ENCODE results near the gene OBSCN.

OBSCN gene

DNA sequence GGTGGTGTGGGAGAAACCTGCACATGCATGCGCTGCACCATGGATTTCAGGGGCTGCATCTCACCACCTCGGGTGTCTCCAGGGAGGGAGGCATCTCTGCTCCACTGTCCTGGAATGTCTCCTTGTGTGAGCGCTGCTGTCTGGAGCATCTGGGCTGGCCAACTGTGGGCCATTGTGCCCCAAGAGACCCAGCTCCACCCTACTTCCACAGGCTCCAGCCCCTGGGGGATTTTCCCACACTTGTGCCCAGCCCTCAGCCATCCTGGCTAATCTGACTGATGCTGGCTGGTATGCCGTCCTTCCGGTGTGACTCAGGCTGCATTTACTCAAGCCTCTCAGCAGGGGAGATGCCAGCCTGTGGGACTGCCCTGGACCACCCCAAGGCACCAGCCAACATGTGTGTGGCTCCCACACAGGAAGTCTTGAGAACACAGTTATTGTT lies 136.8 kb downstream of the OBSCN start:
- DNase-seq, result no peak

DNA sequence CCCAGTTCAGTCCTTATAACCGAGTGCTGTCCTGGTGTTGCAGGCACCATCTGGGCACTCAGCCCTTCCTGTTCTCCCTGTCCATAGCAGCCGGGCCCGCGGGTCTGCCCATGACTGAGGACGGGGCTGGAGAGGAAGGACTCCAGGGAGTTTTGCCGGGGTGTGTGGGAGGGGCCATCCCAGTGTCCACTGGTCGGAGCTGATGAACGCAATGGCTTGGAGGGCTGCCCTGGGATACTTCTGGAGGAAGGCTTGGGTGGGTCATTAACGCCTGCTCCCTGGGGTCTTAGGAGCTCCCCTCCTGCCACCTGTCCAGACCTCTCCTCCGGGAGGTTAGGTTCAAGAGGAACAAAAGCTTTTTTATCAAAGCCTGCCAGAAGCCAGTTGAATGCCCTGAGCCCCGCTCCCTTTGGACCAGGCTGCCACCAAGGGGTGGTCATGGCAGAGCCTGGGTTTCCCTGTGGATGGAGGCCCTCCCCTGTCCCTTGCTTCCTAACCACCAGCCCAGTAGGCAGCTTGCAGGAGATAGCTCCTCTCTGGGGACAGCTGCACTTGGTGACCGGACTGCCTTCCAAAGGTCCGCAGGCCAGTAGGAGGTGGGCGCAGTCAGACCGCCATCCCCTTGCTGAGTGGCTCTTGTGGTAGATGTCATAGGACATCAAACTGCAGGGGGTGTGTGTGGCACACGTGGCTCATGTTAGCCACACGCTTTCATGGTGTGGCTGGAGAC lies 137.5 kb downstream of the OBSCN start:
- DNase-seq, result no peak

DNA sequence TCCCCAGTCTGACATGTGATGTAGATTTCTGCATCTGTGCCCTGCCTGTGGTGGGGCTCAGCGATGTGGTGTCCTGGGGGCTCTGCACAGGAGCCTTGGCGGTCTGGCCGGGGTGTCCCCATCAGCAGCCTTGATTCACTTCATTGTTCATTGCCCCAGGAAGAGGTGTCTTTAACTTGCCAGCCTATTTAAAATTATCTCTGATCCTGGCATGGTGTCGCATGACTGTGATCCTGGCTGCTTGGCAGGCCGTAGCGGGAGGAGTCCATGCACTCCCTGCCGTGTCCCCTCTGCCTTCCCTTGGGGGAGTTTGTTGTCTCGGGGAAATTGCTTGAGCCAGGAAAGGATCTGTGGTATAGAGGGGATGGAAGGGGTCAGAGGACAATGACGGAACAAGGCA lies 138.9 kb downstream of the OBSCN start:
- DNase-seq, result no peak

DNA sequence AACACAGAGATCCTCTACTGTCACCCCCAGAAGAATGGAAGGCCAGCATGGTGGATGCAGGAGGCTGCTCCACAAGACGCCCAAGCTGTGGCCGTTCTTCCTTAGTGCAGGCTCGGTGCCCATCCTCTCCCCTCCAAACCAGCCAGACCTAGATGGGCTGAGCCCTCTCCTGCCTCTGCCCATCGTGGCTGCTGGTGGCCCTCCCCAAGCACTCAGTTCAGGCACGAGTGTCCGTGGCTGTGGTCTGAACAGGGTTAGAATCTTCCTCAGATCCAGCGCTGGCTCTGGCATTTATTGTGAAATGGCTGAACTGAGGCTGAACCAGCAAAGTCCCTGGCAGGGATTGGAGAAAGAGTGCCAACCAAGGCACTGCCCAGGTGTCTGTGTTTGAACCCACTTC lies 139.3 kb downstream of the OBSCN start:
- no peak for DNase-seq

DNA sequence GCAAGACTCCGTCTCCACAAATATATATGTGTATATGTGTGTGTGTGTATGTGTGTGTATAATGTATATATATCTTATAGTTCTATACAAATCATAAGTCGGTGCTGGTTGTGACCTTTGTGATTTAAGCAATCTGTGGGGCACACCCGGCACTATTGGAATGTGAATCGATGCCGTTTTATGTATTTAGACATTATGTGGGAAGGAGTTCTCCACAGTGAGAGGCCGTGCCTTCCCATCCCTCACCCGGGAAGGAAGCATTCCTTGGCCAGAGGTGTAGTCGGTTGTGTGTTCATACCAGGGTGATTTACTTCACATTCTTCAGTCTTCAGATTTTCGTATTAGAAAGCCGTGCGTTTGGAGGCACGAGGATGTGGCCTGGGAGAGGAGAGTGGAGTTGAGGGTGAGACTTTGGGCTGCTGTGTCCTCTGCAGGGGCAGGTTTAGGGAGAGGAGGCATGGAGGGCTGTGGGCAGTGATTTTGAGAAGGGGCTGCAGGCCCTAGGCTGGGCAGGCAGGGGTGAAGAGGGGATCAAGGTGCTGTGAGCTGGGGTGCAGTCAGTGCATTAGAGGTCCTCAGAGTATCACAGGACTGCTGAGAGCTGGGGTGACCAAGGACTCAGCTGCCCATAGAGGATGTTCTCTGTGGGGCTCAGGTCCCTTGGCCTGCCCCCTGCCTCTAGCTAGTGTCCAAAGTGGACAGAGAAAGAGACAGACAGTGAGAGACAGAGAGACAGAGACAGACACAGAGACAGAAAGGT lies 141.0 kb downstream of the OBSCN start:
- DNase-seq, result no peak

DNA sequence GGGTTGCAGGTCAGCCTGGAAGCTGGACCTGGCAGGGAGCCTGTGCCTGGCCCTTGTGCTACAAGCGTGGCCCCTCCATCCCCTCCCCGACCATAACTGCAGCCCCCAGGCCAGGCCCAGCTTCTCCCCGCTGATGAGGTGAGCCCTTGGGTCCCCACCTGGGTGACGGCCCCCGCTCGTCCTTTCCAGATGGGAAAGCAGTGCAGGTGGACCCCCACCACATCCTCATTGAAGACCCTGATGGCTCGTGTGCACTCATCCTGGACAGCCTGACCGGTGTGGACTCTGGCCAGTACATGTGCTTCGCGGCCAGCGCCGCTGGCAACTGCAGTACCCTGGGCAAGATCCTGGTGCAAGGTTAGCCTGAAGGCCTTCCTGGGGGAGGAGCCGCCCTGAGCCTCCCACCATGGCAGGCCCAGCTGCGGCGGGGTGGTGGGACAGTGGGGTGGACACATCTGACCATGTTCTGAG lies 141.9 kb downstream of the OBSCN start:
- no peak for DNase-seq

DNA sequence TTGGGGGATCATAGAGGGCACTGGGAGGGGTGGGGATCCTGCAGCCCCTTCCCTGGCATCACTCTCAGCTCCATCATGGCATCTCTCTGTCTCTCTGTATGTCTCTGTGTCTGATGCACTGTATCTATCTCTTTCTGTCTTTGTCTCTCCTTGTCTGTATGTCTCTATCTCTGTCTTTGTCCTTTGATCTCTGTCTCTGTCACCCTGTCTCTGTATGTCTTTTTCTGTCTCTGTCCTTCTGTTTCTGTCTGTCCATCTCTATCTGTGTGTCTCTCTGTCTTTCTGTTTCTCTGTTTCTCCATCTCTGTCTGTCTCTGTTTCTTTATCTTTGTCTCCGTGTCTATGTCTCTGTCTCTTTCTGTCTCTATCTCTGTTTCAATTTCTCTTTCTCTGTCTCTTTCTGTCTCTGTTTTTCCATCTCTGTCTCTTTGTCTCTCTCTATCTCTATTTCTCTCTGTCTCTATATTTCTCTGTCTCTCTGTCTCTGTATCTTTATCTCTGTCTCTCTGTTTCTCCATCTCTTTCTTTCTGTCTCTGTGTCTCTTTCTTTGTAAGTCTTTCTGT lies 142.4 kb downstream of the OBSCN start:
- no peak for DNase-seq

DNA sequence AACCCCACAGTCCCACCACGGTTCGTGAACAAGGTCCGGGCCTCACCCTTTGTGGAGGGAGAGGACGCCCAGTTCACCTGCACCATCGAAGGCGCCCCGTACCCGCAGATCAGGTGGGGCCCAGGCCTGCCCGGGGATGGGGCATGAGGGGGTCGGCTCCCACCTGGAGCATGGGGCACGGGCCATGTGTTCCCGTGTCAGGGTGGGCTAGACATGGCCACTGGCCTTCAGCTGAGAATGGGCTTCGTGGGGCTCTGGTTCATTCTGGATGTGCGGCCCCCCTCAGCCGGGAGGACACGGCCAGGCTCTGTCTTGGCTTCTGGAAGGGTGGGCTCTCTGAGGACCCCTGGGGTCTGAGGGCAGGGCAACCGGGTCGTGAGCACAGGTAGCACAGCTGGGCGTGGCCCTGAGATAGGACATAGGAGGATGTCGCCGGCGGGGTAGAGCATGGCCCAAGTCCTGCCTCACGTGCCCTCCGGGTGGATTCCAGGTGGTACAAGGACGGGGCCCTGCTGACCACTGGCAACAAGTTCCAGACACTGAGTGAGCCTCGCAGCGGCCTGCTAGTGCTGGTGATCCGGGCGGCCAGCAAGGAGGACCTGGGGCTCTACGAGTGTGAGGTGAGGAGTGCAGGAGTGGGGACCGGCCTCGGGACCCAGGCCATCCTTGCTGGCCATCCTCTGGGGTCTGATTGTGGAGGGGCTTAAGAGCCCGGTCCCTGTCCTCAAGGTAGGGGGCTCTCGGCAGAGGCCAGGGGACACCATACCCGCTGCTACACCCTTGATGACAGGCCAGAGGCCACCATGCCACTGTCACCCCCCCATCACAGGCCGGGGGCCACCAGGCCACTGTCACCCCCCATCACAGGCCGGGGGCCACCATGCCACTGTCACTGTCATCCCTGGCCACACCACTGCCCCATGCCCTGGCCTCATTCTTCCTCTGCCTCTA lies 143.3 kb downstream of the OBSCN start:
- DNase-seq, result no peak

DNA sequence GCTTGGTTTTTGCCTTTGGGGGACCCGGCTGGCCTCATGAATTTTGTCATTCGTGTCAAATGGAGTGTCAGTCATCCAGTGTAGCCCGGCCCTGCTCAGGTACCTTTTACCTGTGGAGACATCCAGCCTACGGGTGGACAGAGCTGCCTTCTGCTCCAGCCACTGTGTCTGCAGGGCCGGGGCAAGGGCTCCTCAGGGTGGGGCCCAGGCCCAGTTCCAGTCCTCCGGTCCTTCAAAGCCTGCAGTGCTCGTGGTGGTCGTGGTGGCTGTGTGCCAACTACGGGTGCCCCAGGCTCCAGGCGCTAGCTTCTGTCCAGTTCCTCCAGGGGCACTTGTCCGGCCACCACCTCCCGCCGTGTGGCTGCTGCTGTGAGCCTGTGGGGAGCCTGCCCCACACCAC lies 144.0 kb downstream of the OBSCN start:
- no peak for DNase-seq

DNA sequence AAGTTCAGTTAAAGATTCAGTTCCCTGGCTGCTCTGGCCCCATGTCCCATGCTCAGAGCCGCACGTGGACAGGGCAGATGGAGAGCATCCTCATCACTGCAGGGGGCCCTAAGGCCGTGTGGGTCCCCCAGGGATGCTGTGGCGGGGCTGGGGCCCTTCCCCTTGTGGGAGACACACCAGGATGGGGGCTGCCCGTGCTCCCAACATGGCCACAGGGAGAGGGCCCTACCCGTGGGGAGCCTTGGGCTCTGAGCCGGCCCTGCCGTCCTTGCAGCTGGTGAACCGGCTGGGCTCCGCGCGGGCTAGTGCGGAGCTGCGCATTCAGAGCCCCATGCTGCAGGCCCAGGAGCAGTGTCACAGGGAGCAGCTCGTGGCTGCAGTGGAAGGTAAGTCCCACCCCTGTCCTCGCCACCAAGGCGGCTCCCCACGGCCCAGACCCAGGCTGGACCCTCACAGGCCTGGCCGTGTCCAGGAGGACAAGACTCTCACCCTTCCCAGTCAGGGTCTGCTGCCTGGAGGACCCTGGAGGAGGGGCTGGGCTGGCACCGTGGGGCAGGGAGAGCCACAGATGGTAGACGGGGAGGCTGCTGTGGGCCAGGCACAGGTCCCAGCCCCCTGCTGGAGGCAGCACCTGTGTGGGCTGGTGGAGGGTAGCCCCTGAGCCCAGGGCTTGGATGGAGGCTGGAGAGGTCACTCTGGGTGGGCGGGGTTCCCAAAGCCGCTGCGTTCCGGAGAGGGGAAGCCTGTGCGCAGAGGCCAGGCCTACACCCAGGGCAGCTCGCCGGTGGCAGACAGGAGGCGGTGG lies 145.0 kb downstream of the OBSCN start:
- no peak for DNase-seq

DNA sequence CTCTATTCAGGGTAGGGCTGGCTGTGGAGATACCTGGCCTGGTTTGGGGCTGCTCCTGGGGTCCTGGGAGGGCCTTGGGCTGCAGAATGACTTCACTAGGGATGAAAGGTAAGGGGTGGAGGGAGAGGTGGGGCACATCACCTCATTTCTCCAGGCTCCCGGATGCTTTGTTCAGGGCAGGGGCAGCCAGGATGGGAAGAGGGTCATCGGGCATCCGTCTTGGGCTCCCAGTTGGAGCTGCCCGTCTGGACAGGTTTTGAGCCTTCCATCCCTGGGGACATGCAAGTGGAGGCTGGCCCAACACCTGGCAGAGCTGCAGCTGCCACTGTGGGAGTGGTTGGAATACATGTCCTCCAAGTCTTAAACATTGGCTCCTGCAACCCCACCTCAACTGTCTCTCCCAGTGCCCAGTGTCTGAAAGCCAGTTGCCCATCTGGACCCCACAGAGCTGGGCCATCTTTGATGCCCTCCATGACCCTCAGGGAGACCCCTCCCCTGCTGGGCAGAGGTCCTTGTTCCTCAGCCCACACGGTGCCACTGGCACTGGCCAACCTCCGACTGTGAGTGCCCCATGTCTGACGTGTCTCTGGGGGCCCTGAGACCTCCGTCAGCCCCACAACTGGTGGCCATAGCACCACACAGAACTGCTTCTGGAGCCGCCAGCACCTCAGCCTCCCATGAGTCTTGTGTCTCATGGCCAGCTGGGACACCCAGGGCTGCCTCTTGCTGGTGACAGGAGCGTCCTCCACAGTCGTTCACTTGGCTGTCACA lies 145.9 kb downstream of the OBSCN start:
- no peak for DNase-seq

DNA sequence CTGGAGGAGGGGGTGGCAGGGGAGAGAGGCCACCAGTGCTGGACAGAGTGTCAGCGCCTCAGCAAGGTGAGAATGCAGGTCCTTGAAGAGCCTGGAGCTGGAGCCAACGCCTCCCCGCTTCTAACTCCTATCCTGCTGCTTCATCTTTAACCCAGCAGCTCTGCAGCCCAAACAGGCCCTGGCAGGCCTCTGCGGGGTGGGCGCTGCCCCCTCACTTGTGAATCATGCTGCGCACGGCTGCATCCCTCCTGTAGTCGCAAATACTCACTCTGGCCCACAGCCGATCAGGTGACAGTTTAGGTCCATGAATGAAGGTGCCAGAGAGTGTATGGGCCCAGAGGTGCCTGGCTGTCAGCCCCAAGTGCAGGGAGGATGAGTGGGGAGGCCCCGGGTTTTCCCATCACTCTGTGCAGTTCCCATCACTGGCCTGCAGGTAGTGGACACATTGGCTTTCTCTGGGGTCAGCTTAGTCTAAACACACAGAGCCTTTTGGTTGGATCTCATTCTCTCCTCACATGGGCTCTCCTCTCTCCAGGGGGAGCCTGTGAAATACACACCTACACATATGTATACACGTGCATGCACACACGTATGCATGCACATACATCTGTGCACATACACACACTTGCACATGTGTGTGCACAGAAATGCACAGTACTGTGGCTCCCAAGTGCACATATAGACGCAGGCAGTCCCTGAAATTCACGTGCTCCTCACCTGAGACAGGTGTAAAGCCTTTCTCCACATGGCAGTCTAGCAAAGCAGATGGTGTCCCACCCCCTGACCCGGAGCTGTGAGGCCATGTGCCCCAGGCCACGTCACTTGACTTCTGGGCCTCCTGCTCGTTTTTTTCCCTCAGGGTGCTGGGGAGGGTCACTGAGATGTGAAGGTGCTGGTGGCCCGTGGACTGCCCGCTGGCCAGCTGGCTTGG lies 146.8 kb downstream of the OBSCN start:
- no peak for DNase-seq

DNA sequence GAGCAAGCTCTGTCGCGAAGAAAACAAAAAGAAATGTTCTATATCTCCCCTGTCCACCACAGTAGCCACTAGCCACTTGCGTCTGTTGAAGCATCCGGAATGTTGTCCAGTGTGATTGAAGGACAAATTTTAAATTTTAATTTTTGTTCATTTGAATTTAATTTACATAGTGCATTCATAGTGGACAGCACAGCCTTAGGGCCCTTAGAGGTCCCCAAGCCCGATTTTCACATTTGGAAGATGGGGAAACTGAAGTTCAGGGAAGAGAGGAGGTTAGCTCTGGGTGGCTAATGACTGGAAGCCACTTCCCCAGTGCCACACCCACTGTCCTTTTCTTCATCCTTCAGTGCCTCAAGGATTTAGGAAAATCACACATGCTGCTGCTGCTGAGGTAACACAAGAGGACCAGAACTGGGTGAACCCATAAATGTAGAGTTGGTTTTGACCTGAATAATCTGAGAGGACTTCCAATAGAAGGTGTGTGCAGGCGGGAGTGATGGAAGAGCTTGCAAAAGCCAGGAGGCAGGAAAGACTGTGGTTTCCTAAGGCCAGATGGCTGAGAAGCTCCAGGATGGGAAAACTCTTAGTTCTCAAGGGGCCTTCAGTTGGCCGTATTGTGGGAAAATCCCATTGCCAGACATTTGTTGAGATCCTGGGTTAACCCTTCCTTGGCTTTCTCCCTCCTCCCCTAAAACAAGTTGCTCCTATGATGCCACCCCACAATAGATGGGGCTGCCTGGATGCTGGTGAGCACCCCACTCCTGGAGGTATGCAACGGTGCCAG lies 149.2 kb downstream of the OBSCN start:
- no peak for DNase-seq

DNA sequence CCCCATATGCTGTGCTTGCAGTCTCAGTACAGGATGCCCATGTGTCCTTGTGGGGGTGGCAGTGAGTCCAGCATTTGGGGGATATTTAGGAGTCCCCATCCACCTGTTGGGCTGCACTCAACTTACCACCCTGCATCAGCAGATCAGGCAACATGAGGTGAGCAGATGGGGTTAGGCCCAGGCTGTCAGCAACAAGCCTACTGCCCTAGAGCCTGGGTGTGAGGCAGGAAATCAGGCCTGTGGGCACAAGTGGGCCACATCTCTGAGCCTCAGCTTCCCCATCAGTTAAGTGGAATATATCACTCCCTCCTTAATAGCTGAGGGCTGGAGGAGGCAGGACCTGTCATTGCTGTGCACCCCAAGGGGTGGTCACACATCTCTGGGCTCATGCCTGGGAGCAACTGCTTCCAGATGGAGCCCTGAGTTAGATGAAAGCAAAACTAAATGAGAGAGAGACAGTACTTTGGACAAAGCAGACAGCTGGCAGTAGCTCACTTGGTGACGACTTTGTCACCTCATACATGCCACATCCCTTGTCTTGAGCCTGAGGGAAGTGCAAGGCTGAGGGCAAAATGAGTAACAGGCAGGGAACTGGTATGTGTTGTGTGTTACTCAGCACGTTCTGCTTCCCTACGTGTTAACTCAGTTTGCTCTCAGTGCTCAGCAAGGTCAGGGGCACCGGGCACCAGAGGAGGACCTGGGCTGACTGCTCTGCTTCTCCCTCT lies 150.4 kb downstream of the OBSCN start:
- no peak for DNase-seq

DNA sequence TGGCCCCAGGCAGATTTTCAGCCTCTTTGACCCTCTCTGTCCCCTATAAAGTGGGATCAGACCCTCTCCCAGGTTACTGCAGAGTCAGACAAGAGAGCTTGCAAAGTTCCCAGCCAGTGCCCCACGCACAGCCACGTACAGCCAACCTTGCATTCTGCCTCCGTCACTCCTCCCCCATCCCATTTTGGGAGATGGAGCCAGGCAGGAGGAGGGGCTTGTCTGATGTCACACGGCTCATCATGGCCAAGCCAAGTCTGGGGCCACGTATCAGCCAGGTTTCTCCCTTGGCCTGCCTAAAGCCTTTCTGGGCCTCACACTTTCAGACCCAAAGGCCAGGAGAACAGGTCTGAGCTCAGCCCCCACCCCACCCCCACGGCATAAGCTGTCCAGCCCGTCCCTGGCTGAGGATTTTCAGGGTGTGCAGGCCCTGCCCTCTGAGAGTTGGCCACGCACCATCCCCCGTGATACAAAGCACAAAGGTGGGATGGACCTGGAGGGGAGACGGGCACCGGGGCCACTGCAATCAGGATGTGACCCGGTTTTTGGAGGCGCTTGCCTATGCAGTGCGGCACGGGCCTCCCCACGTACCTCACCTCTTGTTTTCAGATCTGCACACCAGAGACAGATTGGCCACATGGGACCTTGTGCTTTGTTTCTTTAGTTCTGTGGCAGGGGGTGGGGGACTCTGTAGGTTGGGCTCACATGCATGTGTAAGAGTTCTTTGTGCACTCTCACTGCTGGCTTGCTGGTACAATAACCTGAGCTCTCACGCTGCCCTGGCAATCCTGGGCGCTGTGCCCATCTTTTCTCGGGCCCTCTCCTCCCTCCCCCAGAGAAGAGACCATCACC lies 151.1 kb downstream of the OBSCN start:
- DNase-seq, result no peak

DNA sequence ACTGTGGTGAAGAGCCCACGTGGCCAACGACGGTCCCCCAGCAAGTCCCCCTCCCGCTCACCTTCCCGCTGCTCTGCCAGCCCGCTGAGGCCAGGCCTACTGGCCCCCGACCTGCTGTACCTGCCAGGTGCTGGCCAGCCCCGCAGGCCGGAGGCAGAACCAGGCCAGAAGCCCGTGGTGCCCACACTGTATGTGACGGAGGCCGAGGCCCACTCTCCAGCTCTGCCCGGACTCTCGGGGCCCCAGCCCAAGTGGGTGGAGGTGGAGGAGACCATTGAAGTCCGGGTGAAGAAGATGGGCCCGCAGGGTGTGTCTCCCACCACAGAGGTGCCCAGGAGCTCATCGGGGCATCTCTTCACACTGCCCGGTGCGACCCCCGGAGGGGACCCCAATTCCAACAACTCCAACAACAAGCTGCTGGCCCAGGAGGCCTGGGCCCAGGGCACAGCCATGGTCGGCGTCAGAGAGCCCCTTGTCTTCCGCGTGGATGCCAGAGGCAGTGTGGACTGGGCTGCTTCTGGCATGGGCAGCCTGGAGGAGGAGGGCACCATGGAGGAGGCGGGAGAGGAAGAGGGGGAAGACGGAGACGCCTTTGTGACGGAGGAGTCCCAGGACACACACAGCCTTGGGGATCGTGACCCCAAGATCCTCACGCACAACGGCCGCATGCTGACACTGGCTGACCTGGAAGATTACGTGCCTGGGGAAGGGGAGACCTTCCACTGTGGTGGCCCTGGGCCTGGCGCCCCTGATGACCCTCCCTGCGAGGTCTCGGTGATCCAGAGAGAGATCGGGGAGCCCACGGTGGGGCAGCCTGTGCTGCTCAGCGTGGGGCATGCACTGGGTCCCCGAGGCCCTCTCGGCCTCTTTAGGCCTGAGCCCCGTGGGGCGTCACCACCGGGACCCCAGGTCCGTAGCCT lies 152.0 kb downstream of the OBSCN start:
- no peak for DNase-seq
